Measurements from ENCODE around the gene TICAM2. TPM values are rescaled to one million over a fixed set of nuclear protein-coding genes. Genes with fewer than 3 reads are reported as not detected.
A peak's percentile ranks its signal among the peaks of the same experiment; 100 is the strongest.
"Not testable (repeated sequence)": the region's sequence is repeated elsewhere in the genome, so short reads cannot be mapped to it uniquely, and the experiment has no call there.

Gene TICAM2
- total RNA-seq, result 1 to 10 TPM; 1.9 TPM

DNA sequence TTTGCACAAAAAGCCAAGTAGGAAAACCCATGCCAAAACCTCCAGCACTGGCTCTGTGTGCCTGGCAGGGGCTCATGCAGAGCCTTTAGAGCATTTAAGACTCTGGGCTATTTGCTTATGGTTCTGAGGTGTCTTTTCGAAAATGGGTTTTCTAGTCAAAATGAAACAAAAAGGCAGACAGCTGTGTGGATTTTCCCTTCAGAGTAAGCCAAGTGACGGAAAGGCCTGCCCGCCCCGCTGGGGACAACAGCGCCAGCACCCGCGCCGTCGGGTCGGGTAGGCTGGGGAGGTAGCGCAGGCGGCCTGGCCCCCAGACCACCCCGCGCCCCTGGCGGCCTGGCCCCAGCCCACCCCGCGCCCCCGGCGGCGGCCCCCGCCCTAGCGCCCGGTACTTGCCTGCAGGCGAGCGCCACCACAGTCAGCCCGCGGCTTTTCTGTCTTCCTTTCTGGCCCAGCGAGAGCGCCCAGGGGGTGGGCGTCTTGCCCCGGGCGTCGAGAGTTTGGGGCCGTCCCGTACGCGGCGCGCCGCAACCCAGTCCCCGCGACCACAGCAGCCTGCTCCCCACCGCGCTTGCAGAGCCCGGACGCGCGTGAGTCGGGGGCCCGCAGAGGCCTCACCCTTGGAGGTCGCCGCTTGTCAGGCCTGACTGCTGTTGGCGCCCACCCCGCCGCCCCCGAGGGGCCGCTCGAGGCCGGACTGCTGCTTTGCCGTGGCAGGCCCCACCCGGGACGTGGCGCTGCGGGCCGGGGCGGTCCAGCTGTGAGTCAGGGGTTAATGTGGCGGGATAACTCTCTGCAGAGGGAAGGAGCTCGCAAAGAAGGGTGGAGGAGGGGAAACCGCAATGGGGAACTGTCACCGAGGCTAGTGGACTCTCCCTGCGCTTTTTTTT is at the start of gene TICAM2:
Gene TICAM2 (minus strand): TSS at position 779 of the 890 bp plus-strand sequence. CDS start 21,223 bp downstream, outside the sequence.
- Histone ChIP-seq H3K9me3 (no peaks in the 10 kb centered on the region), H3K27ac (peak within 1 kb of the TSS; percentile 85 to 88), H3K4me1 (replicated peaks) (no peaks in the 10 kb centered on the region), H3K27me3 (replicated peaks; ENCODE audit: insufficient read depth) (no peaks in the 10 kb centered on the region), H3K4me3 (peak within 1 kb of the TSS; percentile 83 to 89), H3K36me3 (no peaks in the 10 kb centered on the region)
- intact Hi-C loops (cut with DNase I), result no loop called here
- DNase-seq (ENCODE audit: low spot score), result peak; percentile 29
- TF ChIP-seq, protein P1, sequence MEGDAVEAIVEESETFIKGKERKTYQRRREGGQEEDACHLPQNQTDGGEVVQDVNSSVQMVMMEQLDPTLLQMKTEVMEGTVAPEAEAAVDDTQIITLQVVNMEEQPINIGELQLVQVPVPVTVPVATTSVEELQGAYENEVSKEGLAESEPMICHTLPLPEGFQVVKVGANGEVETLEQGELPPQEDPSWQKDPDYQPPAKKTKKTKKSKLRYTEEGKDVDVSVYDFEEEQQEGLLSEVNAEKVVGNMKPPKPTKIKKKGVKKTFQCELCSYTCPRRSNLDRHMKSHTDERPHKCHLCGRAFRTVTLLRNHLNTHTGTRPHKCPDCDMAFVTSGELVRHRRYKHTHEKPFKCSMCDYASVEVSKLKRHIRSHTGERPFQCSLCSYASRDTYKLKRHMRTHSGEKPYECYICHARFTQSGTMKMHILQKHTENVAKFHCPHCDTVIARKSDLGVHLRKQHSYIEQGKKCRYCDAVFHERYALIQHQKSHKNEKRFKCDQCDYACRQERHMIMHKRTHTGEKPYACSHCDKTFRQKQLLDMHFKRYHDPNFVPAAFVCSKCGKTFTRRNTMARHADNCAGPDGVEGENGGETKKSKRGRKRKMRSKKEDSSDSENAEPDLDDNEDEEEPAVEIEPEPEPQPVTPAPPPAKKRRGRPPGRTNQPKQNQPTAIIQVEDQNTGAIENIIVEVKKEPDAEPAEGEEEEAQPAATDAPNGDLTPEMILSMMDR (IDR thresholded peaks at IDR 0.05), result peak in 2 of 4 experiments; percentile 5 to 28
- TF ChIP-seq POLR2AphosphoS5 (IDR thresholded peaks at IDR 0.05) (no peak), POLR2A (IDR thresholded peaks at IDR 0.05) (peak; percentile 51)
- WGBS, result under 1% methylated on average over 66 of the region's 71 CpGs

GRCh38 chr5:115649541-115649940 is 47.3 kb upstream of the TICAM2 start:
- H3K9me3 ChIP-seq, result no peaks in the 10 kb centered on the region
- intact Hi-C loops (cut with DNase I), result no loop called here
- no peaks in the 10 kb centered on the region for H3K4me1 ChIP-seq (replicated peaks)
- no peaks in the 10 kb centered on the region for H3K36me3 ChIP-seq
- TF ChIP-seq, protein P1 (IDR thresholded peaks at IDR 0.05), result no peak
- TF ChIP-seq POLR2AphosphoS5 (IDR thresholded peaks at IDR 0.05) (no peak), POLR2A (IDR thresholded peaks at IDR 0.05) (no peak)
- no peak for DNase-seq (ENCODE audit: low spot score)
- H3K27me3 ChIP-seq (replicated peaks; ENCODE audit: insufficient read depth), result peaks cover 2% of the 10 kb centered on the region
- H3K27ac ChIP-seq, result no peak overlapping the region
- WGBS, result 98% methylated on average over 1 of the region's 1 CpG
- no peak overlapping the region for H3K4me3 ChIP-seq

DNA sequence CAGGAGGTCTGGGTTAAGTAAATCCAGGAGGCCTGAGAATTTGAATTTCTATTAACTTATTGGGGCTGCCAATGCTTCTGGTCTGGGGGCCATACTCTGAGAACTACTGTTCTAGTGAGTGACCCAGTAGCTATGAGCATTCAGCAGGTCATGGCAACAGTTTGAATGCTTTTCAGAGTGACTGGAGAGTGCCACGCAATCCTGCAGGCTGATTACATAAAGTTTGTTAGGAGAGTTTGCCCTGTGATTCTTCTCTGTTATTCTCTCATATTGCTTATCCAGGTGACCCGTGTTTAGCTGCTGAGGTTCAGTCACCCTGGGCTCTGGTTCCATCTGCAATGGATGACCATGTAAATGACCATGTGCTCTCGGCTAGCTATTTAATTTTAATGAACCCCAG is 45.8 kb upstream of the TICAM2 start:
- TF ChIP-seq, protein P1 (IDR thresholded peaks at IDR 0.05), result no peak
- TF ChIP-seq POLR2A (IDR thresholded peaks at IDR 0.05), result no peak
- TF ChIP-seq POLR2AphosphoS5 (IDR thresholded peaks at IDR 0.05), result no peak
- intact Hi-C loops (cut with DNase I), result no loop called here
- H3K27me3 ChIP-seq (replicated peaks; ENCODE audit: insufficient read depth), result peaks cover 2% of the 10 kb centered on the region
- H3K9me3 ChIP-seq, result no peaks in the 10 kb centered on the region
- no peak overlapping the region for H3K27ac ChIP-seq
- H3K36me3 ChIP-seq, result no peaks in the 10 kb centered on the region
- WGBS, result 55% methylated on average over 3 of the region's 3 CpGs
- DNase-seq (ENCODE audit: low spot score), result no peak
- H3K4me3 ChIP-seq, result no peak overlapping the region
- no peaks in the 10 kb centered on the region for H3K4me1 ChIP-seq (replicated peaks)

DNA sequence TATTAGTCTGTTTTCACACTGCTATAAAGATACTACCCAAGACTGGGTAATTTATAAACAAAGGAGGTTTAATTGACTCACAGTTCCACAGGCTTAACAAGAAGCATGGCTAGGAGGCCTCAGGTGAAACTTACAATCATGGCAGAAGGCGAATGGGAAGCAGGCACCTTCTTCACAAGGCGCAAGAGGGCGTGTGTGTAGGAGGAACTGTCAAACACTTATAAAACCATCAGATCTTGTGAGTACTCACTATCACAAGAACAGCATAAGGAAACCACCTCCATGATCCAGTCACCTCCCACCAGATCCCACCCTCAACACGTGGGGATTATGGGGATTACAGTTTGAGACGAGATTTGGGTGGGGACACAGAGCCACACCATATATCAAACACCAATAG is 43.1 kb upstream of the TICAM2 start:
- H3K4me1 ChIP-seq (replicated peaks); H3K36me3 ChIP-seq; H3K9me3 ChIP-seq; H3K27ac ChIP-seq; intact Hi-C loops (cut with DNase I); H3K27me3 ChIP-seq (replicated peaks; ENCODE audit: insufficient read depth); DNase-seq (ENCODE audit: low spot score); H3K4me3 ChIP-seq: not testable (repeated sequence)
- 88% methylated on average over 5 of the region's 5 CpGs for WGBS

- Histone ChIP-seq H3K4me3 (no peak overlapping the region), H3K9me3 (no peaks in the 10 kb centered on the region), H3K36me3 (no peaks in the 10 kb centered on the region), H3K4me1 (replicated peaks) (no peaks in the 10 kb centered on the region), H3K27me3 (replicated peaks; ENCODE audit: insufficient read depth) (peaks cover 2% of the 10 kb centered on the region), H3K27ac (no peak overlapping the region)
- intact Hi-C loops (cut with DNase I), result no loop called here
- WGBS, result 78% methylated on average over 2 of the region's 2 CpGs
- TF ChIP-seq, protein P1 (IDR thresholded peaks at IDR 0.05), result no peak
- TF ChIP-seq POLR2A (IDR thresholded peaks at IDR 0.05) (no peak), POLR2AphosphoS5 (IDR thresholded peaks at IDR 0.05) (no peak)
- DNase-seq (ENCODE audit: low spot score), result no peak
Observed at GRCh38 chr5:115644046-115644445, 41.8 kb upstream of the TICAM2 start.
